ENCODE results near the gene WFS1.

The WFS1 gene

DNA sequence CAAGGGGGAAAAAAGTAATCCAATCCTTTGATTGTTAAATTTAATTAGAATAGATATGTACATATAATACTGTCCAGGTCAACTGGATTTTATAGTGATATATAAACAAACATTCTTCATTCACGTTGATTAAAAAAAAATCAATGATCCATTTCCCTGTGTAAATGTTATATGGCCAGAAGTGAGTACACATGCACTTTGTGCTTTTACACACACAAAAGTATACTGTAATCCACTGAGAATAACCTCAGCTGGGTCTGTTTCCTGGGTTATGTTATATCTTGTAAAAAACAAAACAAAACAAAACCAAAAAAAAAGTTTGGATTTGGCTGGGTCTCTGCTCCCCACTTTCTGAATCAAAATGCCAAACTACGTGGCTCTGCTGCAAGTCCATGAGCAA, 51.7 kb downstream of the WFS1 start:
- TF ChIP-seq GATA2 (IDR thresholded peaks at IDR 0.05; ENCODE audit: low read depth, low read length) (no peak), GATA3 (IDR thresholded peaks at IDR 0.05; ENCODE audit: low read depth, low read length) (no peak)

DNA sequence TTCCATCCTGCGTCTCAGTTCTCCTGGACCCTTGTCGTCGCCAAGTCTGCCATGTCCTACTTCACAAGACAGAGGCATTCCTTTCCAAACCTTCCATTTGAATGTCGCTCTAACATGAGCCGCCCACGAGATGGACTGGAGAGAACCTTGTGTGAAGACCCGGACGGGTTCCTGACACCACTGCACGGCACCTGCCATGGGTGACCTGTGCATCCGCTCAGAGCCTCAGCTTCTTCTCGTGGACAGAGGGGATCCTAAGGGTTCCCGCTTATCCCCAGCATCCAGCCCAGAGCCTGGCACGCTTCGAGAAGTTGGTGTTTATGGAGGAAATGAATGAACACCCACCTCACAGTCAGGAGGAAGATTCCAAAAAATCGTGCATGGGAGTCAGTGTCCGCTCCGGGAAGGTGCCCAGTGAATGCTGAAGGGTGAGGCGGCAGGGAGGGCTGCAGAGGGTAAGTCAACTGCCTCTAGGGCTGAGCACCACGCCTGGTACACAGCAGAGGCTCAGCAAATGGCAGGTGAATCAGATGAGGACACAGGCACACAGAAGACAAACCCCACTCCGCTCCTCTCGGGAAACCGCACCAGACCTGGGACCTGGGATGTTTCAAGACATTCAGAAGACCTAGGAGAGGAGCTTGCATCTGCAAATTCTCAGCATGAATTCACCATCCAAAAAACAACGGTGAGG, 52.6 kb downstream of the WFS1 start:
- TF ChIP-seq GATA2 (IDR thresholded peaks at IDR 0.05; ENCODE audit: low read depth, low read length) = no peak
- no peak for TF ChIP-seq GATA3 (IDR thresholded peaks at IDR 0.05; ENCODE audit: low read depth, low read length)

DNA sequence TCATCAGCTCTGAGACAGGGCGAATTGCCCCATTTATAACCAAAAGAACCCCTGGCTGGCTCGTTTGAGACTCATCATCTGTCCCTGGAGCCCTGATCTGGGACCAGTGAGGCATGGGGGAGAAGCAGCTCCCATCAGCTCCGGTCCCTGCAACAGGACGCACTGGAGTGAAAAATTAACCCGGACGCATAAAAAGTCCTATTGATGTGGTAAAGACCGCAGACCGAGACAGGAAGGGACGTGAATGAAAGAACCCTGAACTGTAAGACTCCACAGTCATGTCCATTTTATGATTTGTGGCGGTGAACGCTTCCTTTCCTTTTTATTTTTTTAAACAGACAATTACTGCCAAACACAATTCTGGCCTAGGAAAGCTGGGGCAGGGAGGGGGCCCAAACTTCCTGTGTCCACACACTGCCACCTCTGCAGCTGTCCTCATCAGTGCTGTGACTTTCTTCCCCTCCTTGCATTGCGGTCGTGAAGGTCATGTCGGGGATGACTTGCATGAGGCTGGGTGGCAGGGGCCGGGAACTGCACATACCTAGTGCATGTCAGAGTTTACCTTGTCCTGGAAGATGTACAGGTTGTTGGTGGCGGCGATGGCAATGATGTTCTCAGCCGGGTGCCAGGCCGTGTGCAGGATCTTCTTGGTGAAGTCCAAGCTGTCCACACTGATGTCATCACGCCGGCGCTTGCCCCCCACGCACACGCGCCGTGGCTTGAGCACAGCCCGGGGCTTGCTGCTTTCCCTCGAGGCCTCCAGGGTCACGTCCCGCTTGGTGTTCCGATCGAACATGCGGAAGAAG, 53.3 kb downstream of the WFS1 start:
- no peak for TF ChIP-seq GATA2 (IDR thresholded peaks at IDR 0.05; ENCODE audit: low read depth, low read length)
- TF ChIP-seq GATA3 (IDR thresholded peaks at IDR 0.05; ENCODE audit: low read depth, low read length) = no peak

DNA sequence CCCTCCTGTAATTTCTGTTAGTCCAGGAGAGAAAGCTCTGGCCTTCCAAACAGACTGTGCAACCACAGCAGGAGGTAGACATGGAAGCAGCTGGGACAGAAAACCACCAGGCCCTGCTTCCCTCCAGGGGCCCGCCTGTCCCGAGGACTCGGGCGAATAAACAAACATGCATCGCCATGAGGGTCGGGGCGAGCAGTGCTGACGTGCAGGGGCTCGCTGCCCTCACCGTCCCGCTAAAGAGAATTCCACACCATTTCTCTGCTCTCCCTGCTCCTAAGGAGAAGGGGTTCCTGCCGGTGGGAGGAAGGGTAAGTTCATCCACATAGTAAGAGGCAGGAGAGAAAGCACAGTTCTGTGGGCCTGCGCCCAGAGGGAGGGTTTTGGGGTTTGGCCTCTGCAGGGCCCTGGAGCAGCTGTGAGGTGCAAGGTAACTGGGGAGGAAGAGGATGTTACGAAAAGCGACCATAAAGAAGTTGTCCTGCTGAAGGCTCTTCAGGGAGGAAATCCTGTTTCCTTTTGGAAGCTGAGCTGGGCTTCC, 54.9 kb downstream of the WFS1 start:
- TF ChIP-seq GATA3 (IDR thresholded peaks at IDR 0.05; ENCODE audit: low read depth, low read length) (no peak), GATA2 (IDR thresholded peaks at IDR 0.05; ENCODE audit: low read depth, low read length) (no peak)

DNA sequence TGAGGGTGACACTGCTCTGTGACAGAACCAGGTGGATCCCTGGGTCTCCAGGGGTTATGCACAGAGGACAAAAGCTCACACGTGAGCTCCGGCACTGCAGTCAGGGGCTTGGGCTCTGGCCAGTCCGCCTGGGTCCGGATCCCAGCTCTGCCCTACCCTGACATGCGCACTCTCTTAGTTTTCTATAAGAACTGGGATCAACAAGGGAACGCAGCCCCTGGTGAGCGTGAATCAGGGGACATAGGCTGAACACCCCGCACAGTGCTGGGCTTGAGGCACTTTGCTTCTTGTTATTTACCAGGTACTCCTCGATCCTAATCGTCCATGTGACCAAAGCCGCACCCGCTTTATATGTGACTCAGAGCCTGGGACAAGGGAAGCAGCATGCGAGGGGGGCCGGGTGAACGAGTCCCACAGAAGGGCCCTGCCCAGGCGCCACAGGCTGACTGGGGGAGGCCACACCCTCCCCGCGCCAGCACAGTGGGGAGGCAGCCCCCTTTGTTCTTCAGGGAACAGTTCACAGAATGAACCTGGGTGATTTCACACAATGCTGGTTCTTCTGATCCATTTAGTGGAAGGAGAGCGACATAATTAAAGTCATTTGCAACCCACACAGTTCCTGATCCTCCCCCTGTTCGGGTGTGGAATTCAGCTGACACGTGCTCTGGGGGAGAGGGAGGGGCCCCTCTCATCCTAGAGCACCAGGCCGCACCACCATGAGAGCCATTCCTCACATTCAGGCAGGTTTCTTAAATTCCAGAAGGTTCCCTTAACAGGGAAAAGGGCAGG, 55.5 kb downstream of the WFS1 start:
- TF ChIP-seq GATA2 (IDR thresholded peaks at IDR 0.05; ENCODE audit: low read depth, low read length) = no peak
- TF ChIP-seq GATA3 (IDR thresholded peaks at IDR 0.05; ENCODE audit: low read depth, low read length) = no peak

DNA sequence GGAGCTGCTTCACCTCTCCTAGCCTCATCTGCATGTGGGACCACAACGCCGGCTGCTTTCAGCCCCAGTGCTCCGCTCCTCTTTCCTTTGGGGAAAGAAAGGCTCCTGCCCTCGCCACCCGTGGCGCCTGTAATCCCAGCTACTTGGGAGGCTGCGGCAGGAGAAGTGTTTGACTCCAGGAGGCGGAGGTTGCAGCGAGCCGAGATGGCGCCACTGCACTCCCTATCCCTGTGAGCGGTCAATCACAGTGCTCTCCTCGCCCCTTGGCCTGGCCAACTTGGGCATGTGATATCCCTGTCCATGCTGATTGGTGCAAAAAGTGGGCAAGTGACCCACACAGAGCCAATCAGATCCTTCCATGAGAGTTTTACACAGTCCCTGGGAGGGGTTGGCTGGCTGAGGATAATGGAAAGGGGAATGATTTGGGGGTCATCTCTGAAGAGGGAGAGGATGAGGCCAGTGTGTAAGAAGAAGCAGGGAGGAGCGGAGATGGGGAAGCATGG, 56.2 kb downstream of the WFS1 start:
- TF ChIP-seq GATA3 (IDR thresholded peaks at IDR 0.05; ENCODE audit: low read depth, low read length) (no peak), GATA2 (IDR thresholded peaks at IDR 0.05; ENCODE audit: low read depth, low read length) (no peak)

DNA sequence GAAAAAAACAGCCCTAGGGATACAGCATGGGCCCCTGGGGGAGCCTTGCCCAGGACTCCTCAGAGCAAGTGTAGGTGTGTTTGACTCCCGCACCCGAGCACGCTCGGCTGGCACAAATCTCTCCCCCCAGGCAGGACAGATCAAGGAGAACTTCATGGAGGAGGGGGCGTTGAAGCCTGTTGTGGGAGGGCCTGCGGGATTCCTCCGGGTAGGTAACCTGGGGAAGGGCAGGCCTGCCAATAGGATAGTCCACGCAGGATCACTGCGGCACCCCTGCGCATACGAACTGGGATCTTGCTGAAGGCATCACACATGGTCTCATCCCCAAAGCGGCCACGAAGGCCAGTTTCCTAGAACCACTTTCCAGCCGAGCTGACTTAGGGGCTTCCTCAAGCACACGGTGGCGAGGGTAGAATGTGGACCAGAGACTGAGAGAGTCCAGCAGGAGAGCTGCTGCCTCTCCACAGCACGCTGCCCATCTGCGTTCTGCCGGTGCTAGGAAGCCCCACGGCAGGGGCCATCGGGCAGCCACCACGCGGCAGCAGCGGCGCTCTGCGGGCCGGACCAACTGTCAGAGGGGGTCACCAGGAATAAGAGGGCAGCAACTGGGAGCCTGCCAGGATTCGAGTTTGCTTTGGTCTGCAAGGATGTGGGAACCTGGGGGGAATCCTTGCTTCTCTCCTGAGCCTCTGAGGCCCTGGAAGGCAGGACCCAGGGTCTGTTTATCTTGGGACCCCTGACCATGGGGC, 56.8 kb downstream of the WFS1 start:
- no peak for TF ChIP-seq GATA3 (IDR thresholded peaks at IDR 0.05; ENCODE audit: low read depth, low read length)
- no peak for TF ChIP-seq GATA2 (IDR thresholded peaks at IDR 0.05; ENCODE audit: low read depth, low read length)

DNA sequence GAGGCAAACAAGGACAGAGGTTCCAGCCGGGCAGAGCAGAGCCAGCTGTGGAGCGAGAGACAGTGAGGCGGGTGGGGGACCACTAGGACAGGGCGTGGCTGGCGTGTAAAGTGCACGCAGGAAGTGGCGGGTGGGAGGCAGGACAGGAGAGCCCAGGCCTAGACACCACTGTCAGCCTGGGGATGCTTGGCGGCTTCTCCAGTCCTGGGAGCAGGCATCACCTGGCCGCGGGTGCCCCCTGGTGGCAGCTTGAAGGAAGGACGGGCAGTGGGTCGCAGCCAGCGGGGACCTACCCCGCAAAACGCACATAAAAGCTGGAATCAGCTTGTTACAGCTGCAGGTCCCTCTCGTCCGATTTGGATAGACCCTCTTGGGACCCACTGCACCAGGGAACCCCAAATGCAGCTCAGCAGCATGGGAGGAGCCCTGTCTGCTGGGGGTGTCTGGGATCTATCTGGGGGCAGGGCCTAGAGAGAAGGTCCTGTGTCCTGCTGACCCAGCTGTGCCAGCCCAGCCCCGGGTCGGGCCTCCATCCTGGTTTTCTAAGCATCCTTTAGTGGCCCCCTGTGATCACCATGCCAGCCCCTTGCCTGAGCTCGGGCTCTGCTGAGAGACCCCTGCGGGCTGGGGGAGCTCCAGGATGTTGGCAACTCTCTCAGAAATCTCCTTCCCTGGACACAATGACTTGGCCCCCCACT, 57.7 kb downstream of the WFS1 start:
- TF ChIP-seq GATA2 (IDR thresholded peaks at IDR 0.05; ENCODE audit: low read depth, low read length) (no peak), GATA3 (IDR thresholded peaks at IDR 0.05; ENCODE audit: low read depth, low read length) (no peak)

DNA sequence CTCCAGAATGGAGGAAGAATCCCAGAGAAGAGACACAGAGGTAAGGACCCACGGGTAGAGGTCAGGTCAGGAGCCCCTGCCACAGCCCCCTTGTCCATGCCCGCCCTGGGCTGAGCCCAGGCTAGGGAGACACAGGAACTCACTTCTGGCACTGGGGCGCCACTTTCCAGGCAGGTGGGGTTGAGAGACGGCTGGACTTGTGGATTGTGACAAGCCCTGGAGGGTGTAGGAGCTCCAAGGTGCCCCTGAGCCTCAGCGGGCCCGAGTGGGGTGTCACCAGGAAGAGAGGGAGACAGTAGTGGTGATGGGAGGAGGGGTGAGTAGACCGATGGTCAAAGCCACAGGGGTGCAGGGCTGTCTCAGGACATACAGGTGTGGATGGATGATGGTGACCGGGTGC, 58.9 kb downstream of the WFS1 start:
- no peak for TF ChIP-seq GATA2 (IDR thresholded peaks at IDR 0.05; ENCODE audit: low read depth, low read length)
- TF ChIP-seq GATA3 (IDR thresholded peaks at IDR 0.05; ENCODE audit: low read depth, low read length) = no peak

DNA sequence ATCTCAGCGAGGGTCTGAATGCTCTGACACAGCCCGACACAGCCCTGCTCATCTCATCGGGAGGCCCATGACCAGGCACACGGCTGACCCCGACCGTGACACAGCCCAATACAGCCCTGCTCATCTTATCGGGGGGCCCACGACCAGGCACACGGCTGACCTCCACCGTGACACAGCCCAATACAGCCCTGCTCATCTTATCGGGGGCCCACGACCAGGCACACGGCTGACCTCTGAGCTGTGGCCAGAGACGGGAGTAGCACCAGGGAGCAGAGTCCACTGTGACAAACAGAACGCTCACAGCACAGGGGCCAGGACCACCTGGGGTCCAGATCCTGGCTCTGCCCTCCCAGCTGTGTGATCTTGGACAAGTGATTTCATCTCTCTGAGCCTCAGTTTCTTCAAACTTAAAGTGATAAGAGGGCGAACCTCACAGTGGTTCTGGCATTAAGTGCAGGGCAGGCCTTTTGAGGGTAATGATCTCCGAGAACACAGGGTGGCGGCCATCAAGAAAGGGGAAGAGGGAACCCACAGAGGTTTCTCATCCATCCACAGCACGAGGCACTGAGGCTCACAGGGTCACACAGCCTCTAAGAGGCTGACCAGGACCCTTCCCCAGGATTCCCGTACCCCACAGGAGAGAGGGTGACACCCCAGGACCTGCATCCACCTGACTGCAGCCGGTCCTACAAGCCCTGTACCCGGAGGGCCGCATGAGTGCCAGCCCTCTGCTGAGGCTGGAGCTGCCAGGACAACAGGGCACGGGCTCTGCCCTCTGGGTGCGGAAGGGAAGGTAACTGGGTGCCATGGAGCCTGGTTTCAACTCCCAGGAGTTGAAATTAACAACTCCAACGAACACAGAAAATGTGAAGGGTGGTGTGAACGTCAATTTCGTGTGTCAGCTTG, 60.1 kb downstream of the WFS1 start:
- TF ChIP-seq GATA2 (IDR thresholded peaks at IDR 0.05; ENCODE audit: low read depth, low read length) (no peak), GATA3 (IDR thresholded peaks at IDR 0.05; ENCODE audit: low read depth, low read length) (no peak)

DNA sequence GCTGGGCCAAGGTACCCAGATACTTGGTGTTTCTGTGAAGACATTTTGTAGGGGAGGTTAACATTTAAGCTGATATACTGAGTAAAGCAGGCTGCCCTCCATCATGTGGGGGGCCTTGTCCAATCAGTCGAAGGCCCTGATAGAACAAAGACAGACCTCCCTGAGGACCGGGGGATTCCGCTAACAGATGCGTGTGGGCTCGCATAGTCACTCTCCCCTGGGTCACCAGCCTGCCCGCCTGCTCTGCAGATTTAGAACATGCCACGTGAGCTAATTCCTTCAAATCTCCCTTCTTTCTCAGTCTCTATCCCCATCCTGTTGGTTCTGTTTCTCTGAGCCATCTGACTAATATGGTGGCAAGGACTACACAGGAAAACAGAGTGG, 60.7 kb downstream of the WFS1 start:
- TF ChIP-seq GATA3 (IDR thresholded peaks at IDR 0.05; ENCODE audit: low read depth, low read length) = no peak
- TF ChIP-seq GATA2 (IDR thresholded peaks at IDR 0.05; ENCODE audit: low read depth, low read length) = no peak

DNA sequence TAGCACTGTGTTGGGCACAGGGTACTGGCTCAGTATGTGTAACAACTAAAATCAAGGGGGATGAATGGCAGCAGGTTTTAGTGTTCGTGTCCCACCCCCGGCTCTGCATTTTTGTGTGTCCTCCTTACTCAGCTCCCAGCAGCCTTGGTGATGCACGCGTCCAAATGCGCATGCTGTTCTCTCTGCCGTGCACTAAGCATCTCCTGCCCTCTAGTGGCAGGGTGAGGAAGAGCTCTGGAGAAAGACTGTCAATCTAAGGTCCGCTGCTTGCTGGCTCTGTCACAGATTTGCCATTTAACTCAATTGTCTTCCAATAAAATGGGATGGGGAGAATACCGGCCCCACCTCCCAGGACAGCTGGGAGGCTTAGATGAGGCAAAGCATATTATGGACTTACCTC, 61.4 kb downstream of the WFS1 start:
- no peak for TF ChIP-seq GATA2 (IDR thresholded peaks at IDR 0.05; ENCODE audit: low read depth, low read length)
- TF ChIP-seq GATA3 (IDR thresholded peaks at IDR 0.05; ENCODE audit: low read depth, low read length) = no peak
